ENCODE results near the gene SIGLEC11. TPM values are rescaled to one million over a fixed set of nuclear protein-coding genes. Genes with fewer than 3 reads are reported as not detected.

SIGLEC11 gene
- total RNA-seq, 4 donors from 2014 or later, result 0.85 to 3.6 (median 1.3) TPM

- peaks cover 3 to 45% (median 9%) of the 10 kb centered on the region in 3 donors for H3K4me1 ChIP-seq
- no peak for TF ChIP-seq POLR2A (IDR thresholded peaks at IDR 0.05)
- TF ChIP-seq POLR2AphosphoS5 (IDR thresholded peaks at IDR 0.05), result peak; percentile 25
- H3K4me3 ChIP-seq, result no peak overlapping the region
- peaks cover 0 to 98% of the 10 kb centered on the region in 2 donors for H3K36me3 ChIP-seq
- 30 to 48% methylated on average over 5 to 7 of the region's 11 CpGs for WGBS, 2 donors (ENCODE audit: low coverage in 1 of 2)
- H3K27ac ChIP-seq, result peak overlapping the region; percentile 55 to 86 (median 82)
- no peaks in the 10 kb centered on the region for H3K27me3 ChIP-seq
- ATAC-seq, result peak; percentile 88
- H3K9me3 ChIP-seq, result no peaks in the 10 kb centered on the region
Observed at GRCh38 chr19:50003810-50004419, 42.9 kb upstream of the SIGLEC11 start.

GRCh38 chr19:50003254-50003788 is 42.3 kb upstream of the SIGLEC11 start:
- ATAC-seq, result no peak
- Histone ChIP-seq H3K4me3 (no peak overlapping the region), H3K27ac (peak overlapping the region in 3 of 4 donors; percentile 67 to 84 (median 80)), H3K36me3 (peaks cover 0 to 98% of the 10 kb centered on the region in 2 donors), H3K4me1 (peaks cover 3 to 45% (median 9%) of the 10 kb centered on the region in 3 donors), H3K27me3 (no peaks in the 10 kb centered on the region), H3K9me3 (no peaks in the 10 kb centered on the region)
- 84 to 86% methylated on average over 10 to 12 of the region's 17 CpGs for WGBS, 2 donors (ENCODE audit: low coverage in 1 of 2)
- TF ChIP-seq POLR2A (IDR thresholded peaks at IDR 0.05) (no peak), CTCF (IDR thresholded peaks at IDR 0.05) (no peak), EP300 (IDR thresholded peaks at IDR 0.05) (no peak), POLR2AphosphoS5 (IDR thresholded peaks at IDR 0.05) (no peak)

- H3K4me3 ChIP-seq, result no peak overlapping the region
- no peak for ATAC-seq
- peaks cover 0 to 98% of the 10 kb centered on the region in 2 donors for H3K36me3 ChIP-seq
- H3K27me3 ChIP-seq, result no peaks in the 10 kb centered on the region
- peak overlapping the region in 2 of 4 donors; percentile 67 to 80 for H3K27ac ChIP-seq
- no peaks in the 10 kb centered on the region for H3K9me3 ChIP-seq
- peaks cover 3 to 45% (median 9%) of the 10 kb centered on the region in 3 donors for H3K4me1 ChIP-seq
- no peak for TF ChIP-seq POLR2A (IDR thresholded peaks at IDR 0.05)
- TF ChIP-seq EP300 (IDR thresholded peaks at IDR 0.05), result no peak
- TF ChIP-seq CTCF (IDR thresholded peaks at IDR 0.05), result no peak
- no peak for TF ChIP-seq POLR2AphosphoS5 (IDR thresholded peaks at IDR 0.05)
- WGBS, 2 donors (ENCODE audit: low coverage in 1 of 2), result 80% methylated on average over 2 of the region's 6 CpGs; no CpG with 5 or more reads in 1 of the 2 donors
Observed at GRCh38 chr19:50002386-50002960, 41.5 kb upstream of the SIGLEC11 start.

GRCh38 chr19:50001775-50002174 is 40.8 kb upstream of the SIGLEC11 start:
- peaks cover 3 to 45% (median 9%) of the 10 kb centered on the region in 3 donors for H3K4me1 ChIP-seq
- 90 to 100% methylated on average over 1 to 2 of the region's 8 CpGs for WGBS, 2 donors (ENCODE audit: low coverage in 1 of 2)
- no peak overlapping the region for H3K27ac ChIP-seq
- ATAC-seq, result no peak
- no peaks in the 10 kb centered on the region for H3K9me3 ChIP-seq
- TF ChIP-seq POLR2AphosphoS5 (IDR thresholded peaks at IDR 0.05) (no peak), POLR2A (IDR thresholded peaks at IDR 0.05) (no peak), CTCF (IDR thresholded peaks at IDR 0.05) (no peak), EP300 (IDR thresholded peaks at IDR 0.05) (no peak)
- no peaks in the 10 kb centered on the region for H3K27me3 ChIP-seq
- H3K4me3 ChIP-seq, result no peak overlapping the region
- peaks cover 0 to 98% of the 10 kb centered on the region in 2 donors for H3K36me3 ChIP-seq

GRCh38 chr19:50000841-50001557 is 40.0 kb upstream of the SIGLEC11 start:
- WGBS, 2 donors (ENCODE audit: low coverage in 1 of 2), result 83 to 84% methylated on average over 1 to 7 of the region's 16 CpGs
- no peak for ATAC-seq
- no peaks in the 10 kb centered on the region for H3K9me3 ChIP-seq
- no peaks in the 10 kb centered on the region for H3K27me3 ChIP-seq
- TF ChIP-seq EP300 (IDR thresholded peaks at IDR 0.05) (no peak), POLR2AphosphoS5 (IDR thresholded peaks at IDR 0.05) (no peak), CTCF (IDR thresholded peaks at IDR 0.05) (no peak), POLR2A (IDR thresholded peaks at IDR 0.05) (no peak)
- no peak overlapping the region for H3K27ac ChIP-seq
- H3K4me3 ChIP-seq, result no peak overlapping the region
- H3K36me3 ChIP-seq, result peaks cover 0 to 98% of the 10 kb centered on the region in 2 donors
- H3K4me1 ChIP-seq, result peaks cover 3 to 45% (median 9%) of the 10 kb centered on the region in 3 donors
